DOHH2 (cell line): ENCODE measurements around the gene RPL28.

Experiments used
- H3F3A ChIP-seq: fragments of 200-600 bp; sonication (generic), shearing (Covaris generic); 2 replicates; pipeline ENCODE4 v1.6.0; 2016; ENCODE audit warnings: antibody characterized with exemption, mild to moderate bottlenecking; ENCODE audit not compliant: control insufficient read depth, insufficient read depth
- H3K27ac ChIP-seq: fragments of 200-600 bp; sonication (generic); 2 replicates; pipeline ENCODE4 v1.5.1; 2014; ENCODE audit warnings: low read depth, mild to moderate bottlenecking, low read length, moderate library complexity
- H3K27me3 ChIP-seq: fragments of 200-600 bp; sonication (generic); 2 replicates; pipeline ENCODE4 v1.6.1; 2014; ENCODE audit warnings: mild to moderate bottlenecking, low read length, mixed read lengths; ENCODE audit not compliant: control insufficient read depth
- H3K36me3 ChIP-seq: fragments of 200-600 bp; sonication (generic); 2 replicates; pipeline ENCODE4 v1.6.1; 2014; ENCODE audit warnings: mild to moderate bottlenecking, low read length, moderate library complexity, mixed read lengths; ENCODE audit not compliant: control insufficient read depth
- H3K4me1 ChIP-seq: fragments of 200-600 bp; sonication (generic); 2 replicates; pipeline ENCODE4 v1.6.1; 2014; ENCODE audit warnings: mild to moderate bottlenecking, low read length, mixed read lengths; ENCODE audit not compliant: control insufficient read depth
- H3K4me2 ChIP-seq: fragments of 200-600 bp; sonication (generic); 2 replicates; pipeline ENCODE4 v1.6.0; 2014; ENCODE audit warnings: mild to moderate bottlenecking, low read length, moderate library complexity
- H3K4me3 ChIP-seq: fragments of 200-600 bp; sonication (generic); 2 replicates; pipeline ENCODE4 v1.5.1; 2014; ENCODE audit warnings: mild to moderate bottlenecking, low read length, mixed read lengths
- H3K79me2 ChIP-seq: fragments of 200-600 bp; sonication (generic); 2 replicates; pipeline ENCODE4 v1.6.1; 2014; ENCODE audit warnings: mild to moderate bottlenecking, low read length, mixed read lengths; ENCODE audit not compliant: control insufficient read depth
- H3K9me2 ChIP-seq: fragments of 200-600 bp; sonication (generic); replicated peaks from 2 replicates; pipeline ENCODE4 v1.6.1; 2014; ENCODE audit warnings: mild to moderate bottlenecking, low read length, mixed read lengths; ENCODE audit not compliant: control insufficient read depth
- H3K9me3 ChIP-seq: fragments of 200-600 bp; sonication (generic); 2 replicates; pipeline ENCODE4 v1.6.1; 2014; ENCODE audit warnings: antibody characterized with exemption, low read length, mixed read lengths; ENCODE audit not compliant: control insufficient read depth, insufficient read depth
- H4K20me1 ChIP-seq: fragments of 200-600 bp; sonication (generic); 2 replicates; pipeline ENCODE4 v1.6.0; 2014; ENCODE audit warnings: low read depth, mild to moderate bottlenecking, antibody characterized with exemption, low read length, moderate library complexity; ENCODE audit not compliant: control insufficient read depth, insufficient read depth
- CTCF ChIP-seq: fragments of 200-600 bp; sonication (generic); IDR thresholded peaks from one replicate; pipeline ENCODE4 v1.5.1; 2014; ENCODE audit warnings: antibody characterized with exemption, mild to moderate bottlenecking, low read depth, low read length; ENCODE audit not compliant: poor library complexity, severe bottlenecking
- EZH2phosphoT487 ChIP-seq: fragments of 200-600 bp; sonication (generic); IDR thresholded peaks from 2 replicates; pipeline ENCODE4 v1.6.1; 2017; ENCODE audit warnings: borderline replicate concordance, mild to moderate bottlenecking, antibody characterized with exemption, low read length, moderate library complexity, mixed read lengths

Gene RPL28

DNA sequence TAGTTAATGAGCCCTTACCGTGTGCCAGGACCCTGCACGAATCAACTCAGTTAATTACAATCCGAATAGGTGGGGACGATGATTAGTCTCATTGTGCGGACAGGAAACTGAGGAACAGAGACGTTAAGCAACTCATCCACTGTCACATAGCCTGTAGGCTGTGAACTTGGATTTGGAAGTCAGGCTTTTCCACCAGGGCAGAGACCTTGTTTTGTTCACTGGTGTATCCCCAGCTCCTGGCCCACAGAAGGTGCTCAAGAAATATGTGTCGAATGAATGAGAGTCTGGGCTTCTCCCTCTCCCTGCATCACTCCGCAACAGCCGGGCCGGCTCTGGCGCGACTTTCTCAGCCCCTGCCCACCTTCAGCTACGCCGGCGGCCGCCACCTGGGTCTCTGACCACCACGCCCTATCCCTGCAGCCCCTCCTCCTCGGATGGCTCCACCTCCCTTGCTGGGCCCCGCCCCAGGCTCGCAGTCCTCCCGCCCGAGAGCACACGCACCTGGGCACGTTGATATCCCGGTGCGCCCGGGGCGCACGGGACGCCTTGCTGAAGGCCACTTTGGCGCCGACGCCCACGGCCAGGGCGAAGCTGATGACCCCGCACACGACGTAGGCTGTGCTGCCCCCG, 56.1 kb downstream of the RPL28 start:
- no peaks in the 10 kb centered on the region for H3K9me2 ChIP-seq
- H3K27me3 ChIP-seq: peaks cover 32% of the 10 kb centered on the region
- no peak overlapping the region for H3K4me3 ChIP-seq
- H3K4me2 ChIP-seq: peak overlapping the region; percentile 42
- no peaks in the 10 kb centered on the region for H3K36me3 ChIP-seq
- no peak for TF ChIP-seq CTCF
- no peak for TF ChIP-seq EZH2phosphoT487
- H3F3A ChIP-seq: peaks cover 5% of the 10 kb centered on the region; the same call in 1 of the 2 replicates
- H4K20me1 ChIP-seq: no peaks in the 10 kb centered on the region; the same call in 1 of the 2 replicates
- no peak overlapping the region for H3K27ac ChIP-seq
- no peaks in the 10 kb centered on the region for H3K79me2 ChIP-seq
- no peaks in the 10 kb centered on the region for H3K9me3 ChIP-seq
- H3K4me1 ChIP-seq: peaks cover 15% of the 10 kb centered on the region

GRCh38 chr19:55442372-55442961, 56.7 kb downstream of the RPL28 start:
- Histone ChIP-seq H3K4me1 (peaks cover 15% of the 10 kb centered on the region), H3K27me3 (peaks cover 32% of the 10 kb centered on the region), H3K27ac (no peak overlapping the region)

DNA sequence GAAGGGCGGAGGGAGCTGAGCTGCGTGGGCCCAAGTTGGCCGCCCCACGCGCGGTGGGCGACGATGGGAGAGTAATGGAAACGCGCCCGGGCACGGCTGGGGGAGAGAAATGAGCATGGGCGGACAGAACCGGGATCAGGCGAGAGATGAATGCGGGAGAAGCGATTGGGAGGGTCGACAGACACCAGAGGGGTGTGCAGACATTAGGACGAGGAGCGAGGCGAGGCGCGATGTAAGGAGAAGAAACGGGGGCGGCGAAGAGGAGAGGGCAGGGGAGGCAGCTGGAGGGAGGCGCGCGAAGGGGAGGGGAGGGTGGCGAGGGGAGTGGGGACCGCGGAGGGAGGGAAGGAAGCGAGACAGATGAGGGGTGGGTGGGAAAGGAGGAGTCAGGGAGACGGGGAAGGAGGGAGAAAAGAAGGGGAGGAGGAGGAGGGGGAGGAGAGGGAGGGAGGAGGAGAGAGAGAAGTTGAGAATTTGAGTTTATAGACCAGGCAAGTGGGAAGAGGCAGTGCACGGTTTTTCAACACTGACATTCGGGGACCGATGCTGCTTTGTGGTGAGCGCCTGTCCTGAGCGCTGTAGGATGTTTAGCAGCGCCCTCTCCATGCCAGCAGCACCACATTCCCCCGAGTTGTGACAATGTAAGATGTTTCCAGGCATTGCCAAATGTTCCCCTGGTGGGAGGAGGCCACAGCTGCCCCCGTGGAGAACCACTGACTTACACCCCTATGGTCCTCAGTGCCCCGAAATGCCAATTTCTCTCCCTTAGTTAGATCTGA, 57.5 kb downstream of the RPL28 start, which contains the start of gene SHISA7:
SHISA7 (minus strand) TSS at position 256 of the 779 bp plus-strand sequence. CDS start 437 bp downstream, outside the sequence.
- Histone ChIP-seq H4K20me1 (no peaks in the 10 kb centered on the region; the same call in 1 of the 2 replicates), H3K4me2 (no peak within 1 kb of the TSS), H3K27me3 (peaks cover 32% of the 10 kb centered on the region), H3F3A (peaks cover 5% of the 10 kb centered on the region; the same call in 1 of the 2 replicates), H3K9me3 (no peaks in the 10 kb centered on the region), H3K36me3 (no peaks in the 10 kb centered on the region), H3K4me3 (no peak within 1 kb of the TSS), H3K4me1 (peaks cover 15% of the 10 kb centered on the region), H3K9me2 (no peaks in the 10 kb centered on the region), H3K79me2 (no peaks in the 10 kb centered on the region), H3K27ac (no peak within 1 kb of the TSS)
- TF ChIP-seq CTCF (no peak), EZH2phosphoT487 (no peak)

More at GRCh38 chr19:55442372-55442961, 56.7 kb downstream of the RPL28 start:
- no peaks in the 10 kb centered on the region for H3K9me3 ChIP-seq
- peaks cover 5% of the 10 kb centered on the region; the same call in 1 of the 2 replicates for H3F3A ChIP-seq
- no peaks in the 10 kb centered on the region for H3K9me2 ChIP-seq
- H3K36me3 ChIP-seq: no peaks in the 10 kb centered on the region
- no peak overlapping the region for H3K4me3 ChIP-seq
- no peak for TF ChIP-seq EZH2phosphoT487
- H3K79me2 ChIP-seq: no peaks in the 10 kb centered on the region
- no peaks in the 10 kb centered on the region; the same call in 1 of the 2 replicates for H4K20me1 ChIP-seq
- H3K4me2 ChIP-seq: no peak overlapping the region
